GM04504 (cell line): ENCODE results near the gene RNF144A.
A peak's percentile ranks its signal among the peaks of the same experiment; 100 is the strongest.

ENCODE experiments used
- DNase-seq: peaks from one replicate; pipeline ENCODE4 v3.0.0-alpha.2; 2012; ENCODE audit warnings: low read depth

Gene RNF144A

DNA sequence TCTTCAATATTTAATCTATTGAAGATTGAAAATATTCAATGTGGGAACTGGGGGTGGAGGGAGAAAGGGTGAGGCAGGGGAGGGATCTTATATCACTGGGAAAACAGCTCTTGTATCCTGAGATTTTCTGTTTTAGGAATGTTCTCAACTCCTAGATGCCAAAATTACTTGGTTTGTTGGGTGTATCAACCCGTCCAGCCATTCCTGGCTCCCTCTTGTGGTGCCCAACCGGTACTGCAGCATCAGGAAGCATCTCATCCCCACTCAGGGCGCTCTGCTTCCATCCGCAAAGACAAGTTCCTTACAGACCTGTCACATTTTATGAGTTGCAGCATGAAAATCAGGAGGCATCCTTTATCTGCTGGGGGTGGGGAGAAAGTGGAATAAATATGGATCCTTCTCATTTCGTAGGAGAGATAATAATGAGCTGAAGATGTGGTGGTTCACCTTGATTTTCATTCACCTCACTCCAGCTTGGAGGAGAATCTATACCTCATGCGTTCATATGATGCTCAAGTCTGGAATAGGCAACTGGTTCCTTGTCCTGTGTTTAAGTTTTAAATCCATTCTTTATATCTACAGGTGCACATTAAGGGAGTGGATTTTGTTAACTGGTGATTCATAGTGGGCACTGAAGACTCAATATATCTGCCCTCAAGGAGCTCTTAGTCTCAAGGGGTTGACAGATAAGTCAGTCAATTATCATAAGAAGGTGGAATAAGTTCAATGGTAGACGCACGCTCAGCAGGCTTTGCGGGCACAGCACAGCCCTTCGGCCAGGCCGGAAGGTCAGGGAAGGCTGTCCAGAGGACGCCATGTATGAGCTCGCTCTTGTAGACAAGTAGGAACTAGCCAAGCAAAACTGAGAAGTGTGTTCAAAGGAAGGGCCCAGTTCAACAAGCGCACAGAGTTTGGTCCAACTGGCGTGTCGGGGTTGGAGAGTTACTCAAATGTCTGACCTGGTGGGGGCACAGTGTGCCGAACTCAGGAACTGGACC is 127.3 kb downstream of the RNF144A start:
- DNase-seq, result peak; percentile 12

GRCh38 chr2:7045601-7046590 is 128.7 kb downstream of the RNF144A start:
- DNase-seq, result no peak

- no peak for DNase-seq
Observed at GRCh38 chr2:7047661-7048060, 130.4 kb downstream of the RNF144A start.

- DNase-seq, result no peak
Observed at GRCh38 chr2:7048762-7049294, 131.6 kb downstream of the RNF144A start.

DNA sequence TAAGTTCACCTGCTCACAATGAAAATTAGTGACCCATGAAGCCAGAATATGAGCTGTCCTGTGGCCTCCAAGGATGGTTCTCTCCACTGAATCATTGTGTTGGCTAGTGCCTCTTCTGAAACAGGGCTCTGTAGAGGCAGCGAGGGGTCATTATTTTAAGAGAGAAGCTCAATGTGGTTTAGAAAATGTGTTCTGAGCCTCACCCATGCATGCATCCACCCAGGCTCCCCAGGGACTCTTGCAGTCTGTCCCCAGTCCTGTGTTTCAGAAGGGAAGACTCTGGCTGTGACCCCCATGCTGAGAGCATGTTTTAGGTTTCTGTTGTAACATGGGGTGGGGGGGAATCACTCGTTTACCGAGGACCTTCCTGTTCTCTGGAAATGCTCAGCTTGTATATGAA is 135.2 kb downstream of the RNF144A start:
- no peak for DNase-seq

DNA sequence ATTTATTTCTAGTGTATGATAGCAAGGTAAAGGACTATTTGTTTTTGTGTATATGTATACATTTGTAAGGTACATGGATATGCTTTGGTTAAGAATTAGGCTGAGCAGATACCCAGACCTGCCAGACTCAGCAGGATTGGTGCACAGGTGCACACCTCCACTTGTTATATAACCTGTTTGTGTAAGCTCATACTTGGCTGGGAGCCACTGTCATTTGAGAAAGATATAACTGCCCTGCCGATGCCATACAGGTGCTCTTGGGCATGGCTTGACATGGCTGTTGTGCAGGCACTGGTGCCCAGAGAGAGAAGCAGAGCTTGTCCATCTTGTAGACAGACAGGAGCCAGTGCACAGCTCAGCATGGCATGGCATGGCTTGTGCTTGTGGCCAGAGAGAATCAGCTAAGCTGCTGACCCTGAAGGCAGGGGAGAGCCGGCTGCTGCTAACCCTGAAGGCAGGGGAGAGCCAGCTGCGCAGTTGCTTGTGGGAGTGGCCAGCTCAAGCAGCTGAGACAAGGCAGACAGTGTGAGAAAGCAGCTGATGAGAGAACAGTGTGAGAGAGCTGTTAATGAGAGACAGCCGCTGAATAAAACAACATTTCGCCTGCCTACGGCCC is 136.5 kb downstream of the RNF144A start:
- DNase-seq, result no peak

DNA sequence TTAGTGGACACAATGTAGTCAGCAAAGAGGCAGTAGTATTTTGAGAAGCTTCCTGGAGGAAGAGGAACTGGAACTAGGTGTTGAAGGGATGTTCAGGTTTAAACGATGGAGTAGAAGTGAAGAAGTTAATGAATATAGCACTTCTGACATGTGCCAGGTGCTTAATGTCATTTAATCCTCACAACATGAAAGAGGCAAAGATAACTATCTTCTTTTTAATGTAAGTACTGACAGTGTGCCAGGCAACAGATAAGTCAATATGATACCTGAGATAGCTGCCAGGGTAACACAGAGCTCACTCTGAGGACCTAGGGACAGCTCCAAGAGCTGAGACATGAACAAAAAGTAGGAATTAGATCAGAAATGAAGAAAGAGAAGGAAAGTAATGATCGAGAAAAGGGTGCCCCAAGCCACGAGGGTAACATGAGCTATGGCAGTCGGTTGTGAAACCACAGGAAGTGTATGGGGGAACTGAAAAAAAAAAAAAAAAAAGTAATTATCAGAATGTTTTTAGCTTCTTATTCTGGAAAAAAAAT is 140.7 kb downstream of the RNF144A start:
- no peak for DNase-seq

DNA sequence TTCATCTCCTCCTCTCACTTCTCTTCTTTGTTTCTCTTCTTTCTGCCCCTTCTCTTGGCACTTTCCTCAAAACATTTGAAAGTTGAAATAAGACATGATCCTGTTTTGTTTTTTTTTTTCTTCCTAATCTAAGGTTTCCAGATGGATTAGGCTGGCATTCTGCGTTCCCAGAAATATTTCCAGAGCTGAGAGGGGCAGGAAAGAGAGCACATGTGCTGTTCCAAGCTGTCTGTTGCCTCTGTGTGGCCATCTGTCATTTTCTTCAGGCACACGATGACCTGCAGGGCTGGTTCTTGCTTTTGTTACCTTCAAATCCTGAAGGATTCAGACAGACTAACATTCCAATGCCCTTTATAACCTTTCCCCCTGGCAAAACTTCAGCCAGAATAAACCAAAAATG is 142.9 kb downstream of the RNF144A start:
- no peak for DNase-seq

DNA sequence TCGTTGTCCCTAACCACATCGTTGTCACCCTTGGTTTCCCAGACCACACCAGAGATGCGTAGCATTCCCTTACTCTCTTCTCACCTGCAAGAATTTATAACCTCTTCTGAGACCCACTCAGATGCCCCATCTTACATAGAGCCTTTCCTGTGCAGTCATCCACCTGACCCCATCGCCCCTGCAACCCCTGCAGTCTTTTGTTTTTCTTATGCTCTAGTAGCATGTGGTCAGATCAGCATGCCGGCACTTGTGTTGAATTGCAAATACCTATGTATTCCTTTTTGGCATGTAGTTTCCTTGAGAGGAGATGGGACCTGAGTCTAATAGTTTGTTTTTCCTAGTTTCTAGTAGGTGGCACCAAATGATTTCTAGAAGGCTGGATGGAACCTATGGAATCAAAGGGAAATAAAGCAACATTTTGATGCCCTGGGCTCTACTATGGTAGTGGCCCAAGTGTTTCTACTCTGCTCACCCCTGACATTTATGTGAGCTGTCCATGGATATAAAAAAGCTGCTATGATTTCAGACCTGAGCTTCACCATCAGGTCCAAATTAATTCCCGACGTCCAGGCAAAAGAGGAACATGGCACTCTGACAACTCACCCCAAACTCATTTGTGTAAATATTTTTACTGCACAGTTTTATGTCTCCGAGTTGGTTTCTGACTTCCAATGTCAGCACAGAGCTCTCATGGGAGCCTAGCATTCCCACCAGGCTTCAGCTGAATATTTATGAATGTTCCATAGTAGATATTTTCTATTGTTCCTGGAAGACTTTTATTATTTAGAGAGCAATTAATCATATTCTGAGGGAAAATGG is 143.6 kb downstream of the RNF144A start:
- DNase-seq, result no peak

DNA sequence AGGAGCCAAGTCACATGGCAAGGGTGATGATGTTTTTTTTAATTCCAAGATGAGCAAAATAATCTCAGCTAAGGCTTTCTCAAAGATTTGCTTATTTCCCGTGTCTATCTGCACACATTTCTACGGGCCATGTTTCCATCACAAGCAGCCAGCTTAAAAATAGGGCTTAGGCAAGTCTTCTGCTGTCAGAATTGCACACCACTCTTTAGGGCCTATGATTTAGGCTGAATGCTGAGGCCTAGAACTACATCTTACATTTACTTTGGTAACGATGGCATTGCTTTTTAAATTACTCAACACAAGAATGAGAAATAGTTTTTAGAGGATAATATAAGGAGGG is 144.2 kb downstream of the RNF144A start:
- no peak for DNase-seq

DNA sequence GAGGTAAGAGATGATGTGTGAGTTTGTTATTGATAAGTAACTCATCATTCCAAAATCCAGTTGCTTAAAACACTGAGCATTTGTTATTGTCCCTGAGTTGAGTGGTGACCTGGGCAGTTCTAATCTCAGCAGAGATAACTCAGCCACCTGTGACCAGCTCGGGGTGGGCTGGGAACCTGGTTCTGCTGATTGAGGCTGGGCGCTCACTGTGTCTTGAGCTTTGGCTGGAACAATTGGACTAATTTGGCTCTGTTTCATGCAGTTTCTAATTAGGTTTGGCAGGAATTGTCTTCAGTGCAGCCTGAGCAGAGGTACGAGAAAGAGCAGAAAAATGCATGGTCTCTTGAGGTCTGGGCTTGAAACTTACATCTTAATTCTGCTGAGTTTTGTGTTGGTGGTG is 144.7 kb downstream of the RNF144A start:
- DNase-seq, result no peak

DNA sequence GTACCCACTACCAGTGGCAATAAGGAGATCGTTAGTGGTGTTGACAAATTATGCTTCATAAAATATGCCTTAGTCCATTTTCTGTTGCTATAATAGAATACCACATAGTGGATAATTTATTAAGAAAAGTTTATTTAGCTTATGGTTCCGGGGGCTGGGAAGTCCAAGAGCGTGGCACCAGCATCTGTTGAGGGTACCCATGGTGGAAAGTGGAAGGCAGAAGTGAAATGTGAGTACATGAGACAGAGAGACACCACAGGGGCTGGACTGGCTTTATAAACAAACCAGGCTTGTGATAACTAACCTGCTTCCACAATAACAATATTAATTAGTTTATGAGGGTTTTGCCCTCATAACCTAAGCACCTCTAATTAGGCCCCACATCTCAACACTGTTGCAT is 146.6 kb downstream of the RNF144A start:
- DNase-seq, result no peak

DNA sequence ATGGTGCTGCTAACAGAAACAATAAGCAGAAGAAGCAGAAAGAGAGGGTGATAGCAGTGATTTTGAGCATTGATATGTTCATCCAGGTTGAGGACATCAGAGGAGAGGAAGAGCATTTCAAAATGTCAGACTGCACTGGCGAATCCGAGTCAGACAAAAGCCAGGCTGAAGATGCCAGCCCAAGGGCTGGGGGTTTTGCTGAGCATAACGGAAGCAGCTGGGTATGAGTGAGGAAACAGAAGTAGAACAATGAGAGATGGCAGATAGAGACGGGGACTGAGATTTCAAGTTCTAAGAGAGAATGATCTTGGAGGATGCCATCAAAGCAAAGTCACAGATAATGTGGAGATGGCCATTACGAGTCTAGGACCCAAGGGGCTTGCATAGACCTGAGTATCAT is 151.2 kb downstream of the RNF144A start:
- DNase-seq, result no peak

GRCh38 chr2:7070483-7070882 is 153.3 kb downstream of the RNF144A start:
- DNase-seq, result no peak

DNA sequence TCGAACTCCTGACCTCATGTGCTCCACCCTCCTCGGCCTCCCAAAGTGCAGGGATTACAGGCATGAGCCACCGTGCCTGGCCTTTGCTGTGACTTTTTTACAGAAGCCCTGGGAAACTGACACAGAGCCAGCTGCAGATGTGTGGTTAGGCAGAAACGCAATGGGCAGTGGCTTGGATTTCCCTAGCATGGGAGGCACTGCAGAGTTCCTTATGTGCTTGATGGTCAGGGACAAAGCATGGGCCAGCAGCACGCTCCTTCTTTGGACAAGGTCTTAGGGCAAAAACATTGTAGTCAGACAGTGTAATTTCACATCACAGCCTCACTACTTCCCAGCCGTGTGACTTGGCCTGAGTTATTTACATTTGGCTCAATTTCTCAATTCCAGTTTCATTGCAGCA is 153.9 kb downstream of the RNF144A start:
- no peak for DNase-seq

GRCh38 chr2:7071916-7072556 is 154.8 kb downstream of the RNF144A start:
- no peak for DNase-seq

DNA sequence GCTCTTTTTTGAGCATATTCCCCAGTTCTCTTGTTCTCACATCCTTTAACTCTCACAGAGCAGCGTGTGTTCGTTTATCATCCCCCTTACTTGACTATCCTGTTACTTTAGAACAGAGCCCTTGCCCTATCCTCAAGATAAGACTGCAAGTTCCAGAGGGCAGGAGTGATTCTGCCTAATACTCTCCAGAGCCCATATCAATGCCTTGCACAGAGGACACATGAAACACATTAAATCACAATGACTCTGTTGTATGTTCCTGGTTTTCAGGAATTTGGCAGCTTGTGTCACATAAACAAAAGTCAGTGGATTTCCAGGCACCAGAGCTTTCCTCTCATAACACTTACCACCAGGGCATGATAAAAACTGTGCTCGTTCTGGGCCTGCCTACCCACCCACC is 156.7 kb downstream of the RNF144A start:
- no peak for DNase-seq

DNA sequence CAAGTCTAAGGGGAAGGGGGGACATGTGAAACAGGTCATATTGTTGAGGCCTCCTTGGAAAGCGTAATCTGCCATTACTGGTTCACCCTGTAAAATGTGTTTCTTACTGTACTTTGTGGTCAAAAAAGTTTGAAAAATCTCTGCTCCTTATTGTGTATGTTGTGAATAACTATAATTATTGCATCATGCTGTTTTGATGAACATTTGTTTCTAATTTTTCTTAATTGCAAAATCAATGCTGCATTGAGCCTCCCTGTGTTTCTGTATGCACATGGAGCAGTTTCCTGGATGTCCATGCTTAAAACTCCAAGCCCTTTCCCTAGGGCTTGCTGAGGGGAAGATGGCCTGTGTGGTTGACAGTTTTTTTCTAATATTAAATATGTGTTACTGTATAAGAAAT is 158.6 kb downstream of the RNF144A start:
- no peak for DNase-seq

GRCh38 chr2:7077660-7078267 is 160.6 kb downstream of the RNF144A start:
- no peak for DNase-seq
